NCI-H526 treated with DMSO at 0.1 percent for 48 hours (cell line): ENCODE results near the gene TNFAIP8.

ENCODE experiments used
- DNase-seq: peaks from one replicate; lab custom pipeline; 2025; lab: John Stamatoyannopoulos, UW

The TNFAIP8 gene

DNA sequence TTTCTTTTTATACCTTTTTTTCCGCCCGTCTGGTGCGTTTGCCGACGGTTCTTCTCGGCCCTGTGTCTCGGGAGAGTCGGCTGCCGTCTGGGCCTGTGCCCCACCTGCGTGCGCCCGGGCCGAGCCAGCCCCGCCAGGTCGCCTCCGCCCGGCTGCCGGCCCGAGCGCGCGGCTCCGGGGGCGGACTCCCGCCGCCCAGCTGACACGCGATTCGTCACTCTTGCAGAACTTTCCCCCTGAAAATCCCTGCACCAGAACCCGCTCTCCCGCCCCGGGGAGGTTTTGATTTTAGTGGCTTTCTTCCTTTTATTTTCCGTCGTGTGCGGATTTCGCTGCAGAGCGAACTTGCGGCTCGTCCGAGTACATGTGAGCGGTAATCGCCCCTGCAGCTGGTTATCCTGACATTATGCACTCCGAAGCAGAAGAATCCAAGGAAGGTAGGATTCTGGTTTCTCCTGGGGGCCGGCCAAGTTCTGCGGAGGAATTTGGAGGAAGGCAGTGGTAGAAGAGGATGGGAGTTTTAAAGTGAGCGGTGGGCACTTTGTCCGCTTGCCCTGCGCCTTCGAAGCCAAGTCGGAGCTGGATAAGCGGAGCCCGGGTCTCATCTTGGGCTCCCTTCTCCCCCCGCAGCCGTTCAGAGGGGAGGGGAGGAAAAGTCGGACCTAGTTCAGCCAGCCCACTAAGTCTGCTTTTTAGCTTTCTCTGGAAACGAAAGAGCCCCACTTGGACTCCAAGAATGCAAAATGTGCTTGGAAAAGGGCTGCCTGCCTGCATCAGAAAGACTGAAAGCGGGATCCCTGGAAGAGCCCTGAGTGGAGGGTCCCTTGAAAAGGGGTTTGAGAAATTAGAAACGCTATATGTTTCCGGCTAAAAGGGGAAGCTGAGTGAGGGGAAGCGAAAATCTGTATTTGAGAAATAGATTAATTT, at the start of gene TNFAIP8:
TNFAIP8 (plus strand) TSS at position 335 of the 927 bp plus-strand sequence; CDS start at position 407, 72 bp downstream.
- DNase-seq: no peak

DNA sequence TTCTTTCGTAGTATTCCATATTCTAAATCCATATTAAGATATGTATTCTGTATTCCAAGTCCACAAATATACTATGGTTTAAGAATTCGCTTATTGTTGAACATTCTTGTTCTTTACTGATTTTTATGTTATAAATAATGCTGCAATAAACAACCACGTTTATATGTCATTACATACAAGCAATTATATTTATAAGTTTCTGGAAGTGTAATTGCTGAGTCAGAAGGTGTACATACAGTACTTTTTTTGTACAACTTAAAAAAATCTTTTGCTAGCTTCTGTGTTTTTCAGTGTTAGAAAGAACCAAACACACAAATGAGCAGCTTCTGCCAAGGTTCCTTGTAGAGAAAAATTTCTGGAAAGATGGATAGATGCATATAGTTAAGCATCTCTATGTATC, 48.6 kb upstream of the TNFAIP8 start:
- no peak for DNase-seq

DNA sequence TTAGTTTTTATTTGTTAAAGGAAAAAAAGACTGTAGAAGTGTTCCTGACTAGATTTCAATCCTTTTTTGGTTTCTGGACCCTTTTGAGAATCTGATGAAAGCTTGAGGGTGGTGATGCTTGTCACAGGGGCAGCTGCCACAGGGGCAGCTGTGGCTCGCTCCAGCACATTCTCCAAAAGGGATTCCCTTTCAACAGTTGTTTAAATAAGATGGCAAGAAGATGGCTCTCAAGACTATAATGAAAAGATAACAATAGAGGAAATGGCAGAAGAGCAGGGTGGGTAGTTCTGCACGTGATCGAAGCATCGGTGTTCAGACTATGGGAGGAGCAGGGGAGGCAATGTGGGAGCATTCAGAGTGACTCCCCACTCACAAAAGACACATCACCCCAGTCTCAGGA, 46.5 kb upstream of the TNFAIP8 start:
- DNase-seq: no peak

DNA sequence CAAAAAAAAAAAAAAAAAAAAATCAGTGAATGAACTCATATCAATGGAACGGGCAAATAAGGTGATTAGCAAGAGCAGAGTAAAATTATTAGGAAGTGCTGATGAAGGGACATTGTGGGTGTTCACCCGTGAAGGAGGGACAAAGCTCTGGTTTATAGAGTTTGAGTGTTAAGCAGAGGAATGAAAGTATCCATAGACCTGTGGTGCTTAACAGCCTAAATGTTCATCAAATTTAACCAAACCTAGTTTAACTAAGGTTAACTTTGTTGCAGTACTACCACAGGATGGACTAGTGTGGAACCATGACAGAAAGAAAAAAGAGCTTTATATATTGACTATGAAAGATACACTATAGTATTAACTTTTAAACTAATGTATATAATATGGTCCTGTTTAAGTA, 44.1 kb upstream of the TNFAIP8 start:
- no peak for DNase-seq

DNA sequence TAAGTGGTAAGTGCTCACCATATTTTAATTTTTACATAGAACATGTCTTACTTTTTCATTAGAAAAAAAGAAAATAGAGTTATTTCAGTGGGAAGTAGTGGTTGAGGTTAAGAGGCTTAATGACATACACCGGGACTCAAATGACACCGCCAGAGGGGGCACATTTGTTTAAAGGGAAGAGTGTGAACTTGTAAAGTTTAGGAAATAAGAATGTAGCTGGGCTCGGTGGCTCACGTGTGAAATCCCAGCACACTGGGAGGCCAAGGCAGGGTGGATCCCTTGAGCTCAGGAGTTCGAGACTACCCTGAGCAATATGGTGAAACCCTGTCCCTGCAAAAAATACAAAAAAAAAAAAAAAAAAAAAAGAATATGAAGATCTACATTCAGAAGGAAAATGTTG, 43.4 kb upstream of the TNFAIP8 start:
- DNase-seq: no peak

DNA sequence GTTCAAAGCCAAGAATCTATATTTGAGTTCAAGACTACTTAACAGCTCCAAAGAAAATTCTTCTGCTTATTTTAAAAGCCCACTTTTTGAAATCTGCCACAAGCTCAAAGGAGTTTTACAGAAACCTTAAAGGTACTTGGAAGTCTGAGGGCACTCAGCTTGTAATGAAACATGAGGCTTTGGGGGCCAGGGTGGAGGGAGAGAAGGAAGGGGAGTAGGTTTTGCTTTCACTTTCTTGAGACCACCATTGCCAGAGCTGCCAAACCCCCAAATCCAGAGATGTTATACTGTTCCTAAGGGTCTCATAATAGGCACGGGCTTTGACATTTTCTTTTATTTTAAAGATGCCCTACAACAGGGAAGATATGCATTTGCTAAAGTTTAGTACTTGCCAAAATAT, 42.6 kb upstream of the TNFAIP8 start:
- DNase-seq: no peak

DNA sequence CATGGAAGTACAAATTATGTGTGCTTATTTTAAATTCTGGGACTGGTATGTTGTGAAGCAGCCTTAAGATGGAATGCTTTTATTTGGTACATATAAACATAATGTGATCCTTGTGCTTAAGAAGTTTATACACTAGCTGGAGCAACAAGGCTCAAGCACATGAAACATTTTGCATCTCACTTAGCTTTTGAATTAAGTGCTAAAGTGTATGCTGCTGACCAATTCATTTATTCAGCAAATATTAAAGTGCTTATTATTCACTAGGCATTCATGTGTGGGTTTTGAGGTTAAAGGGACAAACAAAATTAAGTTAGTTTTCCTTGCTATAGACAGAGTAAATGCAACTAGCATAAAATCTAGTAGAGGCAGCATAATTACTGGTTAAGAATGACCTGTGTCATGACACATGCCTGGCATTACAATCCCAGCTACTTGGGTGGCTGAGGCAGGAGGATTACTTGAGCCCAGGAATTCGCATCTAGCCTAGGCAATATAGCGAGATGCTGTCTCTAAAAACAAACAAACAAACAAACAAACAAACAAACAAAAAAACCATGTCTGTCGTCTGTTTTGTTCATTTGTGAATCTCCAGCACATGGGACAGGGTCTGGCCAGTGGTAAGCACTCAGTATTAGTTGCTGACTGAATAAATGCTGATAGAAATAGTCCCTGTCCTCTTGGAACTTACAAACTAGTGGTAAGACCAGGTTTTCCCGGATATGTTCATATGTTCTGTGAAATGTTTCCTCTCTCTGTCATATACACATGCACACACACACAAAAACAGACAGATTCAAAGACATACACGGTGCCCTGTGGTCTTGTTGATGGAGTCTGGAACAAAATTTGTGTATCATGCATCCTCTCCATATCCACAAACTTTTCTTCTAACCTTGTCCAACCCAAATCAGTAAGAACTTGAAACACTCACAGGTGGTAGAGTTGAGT, 41.9 kb upstream of the TNFAIP8 start:
- DNase-seq: no peak

DNA sequence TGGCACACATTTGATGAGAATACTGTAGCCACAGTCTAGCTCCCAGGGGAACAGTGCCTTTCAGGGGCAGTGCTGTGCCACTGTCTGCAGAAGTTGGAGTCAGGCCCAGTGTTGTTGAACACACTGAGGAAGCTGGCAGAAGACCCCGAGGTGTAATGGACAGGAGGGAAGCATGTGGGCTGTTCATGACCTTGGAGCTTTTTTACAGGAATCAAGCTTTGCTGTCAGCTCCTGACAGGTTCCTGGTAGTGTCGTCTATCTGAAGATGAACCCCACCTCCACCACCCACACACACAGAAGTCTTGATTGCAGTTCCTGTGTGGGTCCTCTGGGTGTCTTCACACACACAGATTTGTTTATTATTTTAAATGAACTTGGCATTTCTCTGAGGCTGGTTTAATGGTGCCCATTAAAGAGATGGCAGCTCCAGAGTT, 40.3 kb upstream of the TNFAIP8 start:
- DNase-seq: no peak

DNA sequence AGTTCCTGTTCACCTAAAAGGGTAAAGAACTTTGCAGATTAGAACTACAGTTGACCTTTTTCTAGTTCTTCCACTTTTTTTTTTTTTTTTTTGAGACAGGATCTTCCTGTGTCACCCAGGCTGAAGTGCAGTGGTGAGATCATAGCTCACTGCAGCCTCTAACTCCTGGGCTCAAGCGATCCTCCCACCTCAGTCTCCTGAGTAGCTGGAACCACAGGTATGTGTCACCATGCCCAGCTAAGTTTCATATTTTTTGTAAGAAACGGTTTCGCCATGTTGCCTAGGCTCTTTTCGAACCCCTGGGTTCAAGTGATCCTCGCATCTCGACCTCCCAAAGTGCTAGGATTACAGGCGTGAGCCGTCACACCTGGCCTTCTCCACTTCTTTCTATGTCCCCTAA, 39.7 kb upstream of the TNFAIP8 start:
- DNase-seq: no peak

DNA sequence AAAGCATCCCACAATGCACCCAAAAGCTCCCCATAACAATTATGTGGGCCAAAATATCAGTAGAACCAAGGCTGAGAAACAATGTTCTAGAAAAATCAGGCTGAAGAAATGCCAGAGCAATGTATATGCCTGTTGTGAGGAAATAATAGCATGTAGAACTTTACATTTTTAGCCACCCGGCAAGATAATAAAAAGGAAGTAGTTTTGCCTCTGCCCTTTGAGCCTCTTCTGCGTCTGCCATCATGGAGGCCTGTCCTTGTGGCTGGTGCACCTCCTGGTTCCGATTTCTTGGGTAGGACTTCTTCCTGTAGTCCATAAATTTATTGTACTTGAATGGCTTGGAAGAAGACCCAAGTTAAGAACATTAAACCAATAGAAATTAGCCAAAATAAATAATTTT, 38.9 kb upstream of the TNFAIP8 start:
- DNase-seq: no peak

DNA sequence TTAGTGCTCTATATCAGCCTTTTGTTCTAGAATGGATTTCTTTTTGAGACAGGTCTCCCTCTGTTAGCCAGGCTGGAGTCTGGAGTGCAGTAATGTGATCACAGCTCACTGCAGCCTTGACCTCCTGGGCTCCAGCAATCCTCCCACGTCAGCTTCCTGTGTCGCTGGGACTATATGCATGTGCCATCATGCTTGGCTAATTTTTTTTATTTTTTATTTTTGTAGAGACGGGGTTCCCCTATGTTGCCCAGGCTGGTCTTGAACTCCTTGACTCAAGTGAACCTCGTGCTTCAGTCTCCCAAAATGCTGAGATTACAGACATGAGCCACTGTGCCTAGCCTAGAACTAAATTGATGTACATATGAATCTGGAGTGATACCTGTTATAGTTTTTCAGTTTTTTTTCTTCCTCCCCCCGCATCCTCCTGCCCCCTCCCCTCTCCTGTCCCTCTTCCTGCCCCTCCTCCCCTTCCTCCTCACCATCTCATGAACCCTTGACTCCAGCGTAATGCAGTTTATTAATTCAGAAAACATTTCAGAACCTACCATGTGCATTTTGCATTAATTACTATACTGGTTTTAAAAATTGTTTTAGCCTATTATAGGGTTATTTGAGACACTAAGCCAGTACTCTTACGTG, 37.4 kb upstream of the TNFAIP8 start:
- no peak for DNase-seq

DNA sequence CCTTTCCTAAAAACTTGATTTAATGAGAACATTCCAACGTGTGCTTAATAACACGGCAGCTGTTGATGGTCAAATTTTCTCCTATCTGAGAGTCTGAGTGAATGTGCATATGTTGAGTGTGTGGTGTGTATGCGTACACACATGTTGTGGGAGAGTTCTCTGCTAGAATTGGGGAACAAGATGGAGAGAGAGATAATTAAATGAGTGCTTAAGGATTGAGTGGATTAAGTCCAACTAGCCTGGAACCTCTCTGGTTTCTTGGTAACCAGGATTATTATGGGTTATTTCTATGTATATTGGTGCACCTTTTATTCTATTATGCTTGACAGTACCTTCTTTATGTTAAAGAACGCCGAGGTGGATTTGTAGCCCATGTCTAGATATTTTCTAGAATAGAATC, 36.4 kb upstream of the TNFAIP8 start:
- DNase-seq: no peak

DNA sequence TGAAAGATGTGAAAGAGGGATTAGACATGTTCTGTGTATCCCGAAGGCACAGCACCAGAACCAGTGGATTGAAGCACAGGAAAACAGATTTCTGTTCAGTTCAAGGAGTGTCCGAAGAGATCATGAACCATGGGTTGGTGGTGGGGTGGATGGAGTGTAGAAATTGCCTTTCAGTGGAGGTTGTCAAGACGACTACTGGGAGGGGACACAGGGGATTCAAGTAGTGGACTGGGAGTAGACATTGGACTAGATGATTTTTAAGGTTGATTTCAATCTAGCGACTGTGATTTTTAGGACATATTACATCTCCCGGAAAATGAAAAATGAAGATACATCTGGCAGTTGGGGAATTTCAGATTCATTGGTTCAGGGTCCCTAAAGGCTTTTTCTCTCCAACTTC, 35.9 kb upstream of the TNFAIP8 start:
- DNase-seq: no peak

DNA sequence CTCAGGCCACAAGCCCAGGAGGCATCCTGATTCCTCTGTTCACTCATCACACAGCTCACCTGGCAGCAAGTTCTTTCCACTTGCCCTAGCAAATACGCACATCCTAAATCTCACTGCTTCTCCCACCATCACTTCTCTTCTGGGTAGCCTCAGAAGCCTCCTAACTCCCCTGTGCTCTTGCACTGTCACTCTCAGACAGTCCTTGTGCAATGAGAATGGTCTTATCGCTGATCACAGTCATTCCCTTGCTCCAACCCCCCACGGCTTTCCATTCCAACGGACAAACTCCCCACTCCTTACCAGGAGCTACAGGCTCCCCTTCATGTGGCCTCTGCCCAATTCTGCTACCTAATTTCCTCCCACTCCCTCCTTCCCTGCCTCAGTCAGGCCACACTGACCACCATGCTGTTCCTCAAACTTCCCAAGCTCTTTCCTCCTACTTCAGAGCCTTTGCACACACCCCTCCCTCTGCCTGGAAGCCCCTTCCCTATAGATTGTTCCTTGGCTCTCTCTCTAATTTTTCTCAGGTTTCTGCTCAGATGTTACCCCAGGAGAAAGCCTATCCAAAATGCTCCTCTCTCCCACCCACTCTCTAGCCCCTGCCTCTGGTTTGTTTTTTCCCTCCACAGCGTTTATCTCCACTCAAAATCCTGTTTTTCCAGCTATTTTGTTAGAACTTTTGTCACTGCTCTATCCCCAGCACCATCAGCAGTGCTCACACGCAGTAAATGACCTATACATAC, 34.1 kb upstream of the TNFAIP8 start:
- no peak for DNase-seq

DNA sequence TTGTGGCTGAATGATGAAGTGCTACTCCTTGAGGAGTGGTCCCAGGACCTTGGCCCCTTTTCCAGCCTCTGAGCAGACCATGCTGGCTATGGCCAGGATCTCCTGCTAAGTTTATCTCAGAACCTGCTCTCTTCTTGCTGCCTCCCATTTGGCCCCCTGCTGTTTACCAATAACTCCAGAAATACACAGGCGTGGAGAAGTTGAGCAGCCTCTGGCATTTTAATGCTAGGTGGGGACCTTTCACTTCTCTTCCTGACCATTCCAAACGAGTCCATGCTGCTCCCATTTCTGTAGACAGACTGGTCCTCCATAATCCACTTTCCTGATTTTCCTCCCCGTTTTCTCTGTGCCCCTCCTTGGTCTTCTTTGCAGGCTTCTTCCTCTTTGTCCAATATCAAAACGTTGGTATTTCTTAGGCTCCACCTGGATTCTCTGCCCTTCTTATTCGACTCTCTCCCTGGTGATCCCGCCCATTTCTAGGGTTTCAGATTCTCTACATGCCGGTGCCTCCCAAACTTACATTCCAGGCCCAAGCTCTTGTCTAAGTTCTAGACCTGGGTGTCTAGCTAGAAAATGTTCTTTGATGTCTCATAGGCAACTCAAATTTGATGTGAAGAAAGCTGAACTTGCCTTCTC, 33.4 kb upstream of the TNFAIP8 start:
- DNase-seq: no peak

DNA sequence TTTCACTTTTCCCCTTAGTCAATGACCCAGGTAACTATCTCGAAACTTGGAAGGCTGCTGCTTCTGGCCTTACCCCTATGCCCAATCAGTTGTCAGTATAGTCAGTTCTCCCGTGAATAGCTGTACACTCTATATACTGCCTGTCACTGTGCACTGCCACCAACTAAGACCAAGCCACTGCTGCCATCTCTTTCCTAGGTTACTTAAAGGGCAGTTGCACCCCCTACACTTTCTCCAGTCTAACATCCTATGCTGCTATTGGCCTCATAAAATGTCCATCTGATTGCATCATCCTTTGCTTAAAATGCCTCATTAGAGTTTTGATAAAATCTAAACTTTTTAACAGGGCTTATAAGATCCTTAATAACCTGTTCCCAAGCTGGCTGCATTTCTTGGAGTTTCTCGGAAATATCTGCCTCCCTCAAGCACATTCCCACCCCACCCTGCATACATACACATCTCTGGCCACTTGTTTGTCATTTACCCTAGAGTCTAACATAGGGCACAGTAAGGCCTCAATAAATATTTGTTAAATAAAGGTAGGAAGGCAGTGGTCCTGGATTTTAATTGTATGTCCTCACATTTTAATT, 32.8 kb upstream of the TNFAIP8 start:
- DNase-seq: no peak

DNA sequence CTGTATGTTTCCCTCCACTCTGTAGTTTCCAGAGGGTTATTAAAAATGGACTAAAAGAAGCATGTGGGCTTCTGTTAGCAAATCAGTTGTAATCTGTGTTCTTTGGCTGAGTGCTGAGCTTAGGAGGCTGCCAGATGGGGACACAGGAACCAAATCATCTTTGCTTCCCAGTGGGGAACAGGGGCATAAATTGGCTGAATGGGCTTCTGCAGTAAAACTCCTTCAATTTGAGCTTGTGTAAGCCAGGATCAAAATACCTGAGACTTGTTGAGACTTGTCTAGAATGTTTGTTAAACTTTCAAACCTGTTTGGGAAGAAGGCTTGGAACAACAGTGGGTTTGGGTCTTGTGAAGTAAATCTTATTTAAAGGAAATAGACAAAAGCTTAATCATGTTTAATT, 32.2 kb upstream of the TNFAIP8 start:
- DNase-seq: no peak

DNA sequence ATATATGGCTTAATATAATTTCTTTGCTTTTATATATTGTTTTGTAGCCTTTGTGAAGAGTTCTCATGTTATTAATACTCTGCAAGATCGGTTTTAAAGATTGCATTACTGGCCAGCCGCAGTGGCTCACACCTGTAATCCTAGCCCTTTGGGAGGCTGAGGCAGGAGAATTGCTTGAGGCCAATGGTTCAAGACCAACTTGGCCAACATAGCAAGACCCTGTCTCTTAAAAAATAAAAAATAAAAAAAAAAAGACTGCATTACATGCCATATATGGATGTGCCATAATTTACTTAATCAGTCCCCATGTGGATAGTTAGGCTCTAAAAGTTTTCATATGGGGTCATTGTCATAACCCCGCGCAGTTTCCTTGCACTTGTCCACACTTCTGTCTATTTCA, 31.0 kb upstream of the TNFAIP8 start:
- DNase-seq: no peak

DNA sequence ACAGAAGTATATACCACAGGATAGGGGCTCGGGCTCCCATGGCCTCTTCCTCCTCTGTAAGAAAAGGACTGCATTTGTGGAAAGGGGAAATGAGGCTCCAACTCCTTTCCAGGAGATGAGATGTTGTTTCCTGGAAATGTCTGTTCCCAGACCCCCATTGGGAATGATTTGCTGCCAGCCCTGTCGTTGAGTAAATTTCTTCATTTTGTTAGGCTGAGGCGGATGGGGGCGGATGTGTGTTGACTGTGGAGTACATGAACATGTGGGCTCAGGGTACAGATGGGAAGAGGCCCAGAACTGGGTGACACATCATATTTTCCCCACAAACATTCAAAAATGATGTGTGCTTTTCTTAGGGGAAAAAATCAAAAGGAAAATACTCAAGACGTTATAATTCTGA, 28.8 kb upstream of the TNFAIP8 start:
- DNase-seq: no peak

DNA sequence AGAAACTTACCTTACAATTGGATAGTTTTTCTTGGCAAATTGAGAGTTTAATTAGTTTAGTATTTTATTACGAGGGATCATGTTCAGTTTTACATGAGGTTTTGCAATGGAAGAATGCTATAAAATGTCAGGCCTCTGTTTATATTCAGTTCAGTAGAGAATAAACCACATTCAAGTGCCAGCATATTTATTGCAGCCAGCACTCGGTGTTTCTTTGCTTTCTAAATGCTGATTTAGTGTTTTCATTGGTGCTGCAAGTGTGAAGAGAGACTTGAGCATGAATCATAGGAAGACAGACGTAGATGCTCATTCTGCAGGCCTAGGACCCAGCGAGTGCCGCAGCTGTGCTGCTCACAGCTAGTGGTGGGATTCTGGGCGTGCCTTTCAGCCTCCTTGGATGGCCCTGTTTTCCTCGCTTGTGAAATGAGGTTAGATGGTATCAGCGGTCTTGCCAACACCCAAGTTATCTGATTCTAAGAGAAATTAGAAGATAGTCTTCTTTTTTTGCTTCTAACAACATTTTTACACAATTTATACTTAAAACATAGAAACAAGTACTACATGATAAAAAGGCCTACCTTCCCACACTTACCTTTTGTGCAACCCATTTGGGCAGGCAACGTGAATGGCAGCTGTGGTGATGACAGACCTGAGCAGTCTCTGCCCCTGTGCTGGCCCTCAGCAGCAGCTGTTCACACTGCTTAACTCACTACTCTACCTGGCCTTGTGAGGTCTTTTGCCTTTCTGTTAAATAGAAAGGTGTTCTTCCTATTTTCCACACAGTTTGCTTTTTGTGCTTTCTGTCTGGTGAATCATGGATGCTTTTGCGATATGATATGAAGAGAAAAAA, 26.8 kb upstream of the TNFAIP8 start:
- no peak for DNase-seq
